Mucosa of gallbladder (tissue), 1 donor: ENCODE measurements around the gene LPXN. TPM values are rescaled to one million over a fixed set of nuclear protein-coding genes. Genes with fewer than 3 reads are reported as not detected.
"Not testable (repeated sequence)": the region's sequence is repeated elsewhere in the genome, so short reads cannot be mapped to it uniquely, and the experiment has no call there.

Experiments
- DNase-seq: peaks from one replicate; pipeline ENCODE4 v3.0.0-alpha.2; 2020; ENCODE audit warnings: low spot score
- total RNA-seq: library from RNA; stranded (reverse); gene quantifications from one replicate; pipeline ENCODE4 v1.2.1, GENCODE V29; 2021
- donor health status: DM: no; HTN: no; CAD: no.

LPXN gene
- total RNA-seq, 1 donor from 2014 or later = 11.8 TPM

DNA sequence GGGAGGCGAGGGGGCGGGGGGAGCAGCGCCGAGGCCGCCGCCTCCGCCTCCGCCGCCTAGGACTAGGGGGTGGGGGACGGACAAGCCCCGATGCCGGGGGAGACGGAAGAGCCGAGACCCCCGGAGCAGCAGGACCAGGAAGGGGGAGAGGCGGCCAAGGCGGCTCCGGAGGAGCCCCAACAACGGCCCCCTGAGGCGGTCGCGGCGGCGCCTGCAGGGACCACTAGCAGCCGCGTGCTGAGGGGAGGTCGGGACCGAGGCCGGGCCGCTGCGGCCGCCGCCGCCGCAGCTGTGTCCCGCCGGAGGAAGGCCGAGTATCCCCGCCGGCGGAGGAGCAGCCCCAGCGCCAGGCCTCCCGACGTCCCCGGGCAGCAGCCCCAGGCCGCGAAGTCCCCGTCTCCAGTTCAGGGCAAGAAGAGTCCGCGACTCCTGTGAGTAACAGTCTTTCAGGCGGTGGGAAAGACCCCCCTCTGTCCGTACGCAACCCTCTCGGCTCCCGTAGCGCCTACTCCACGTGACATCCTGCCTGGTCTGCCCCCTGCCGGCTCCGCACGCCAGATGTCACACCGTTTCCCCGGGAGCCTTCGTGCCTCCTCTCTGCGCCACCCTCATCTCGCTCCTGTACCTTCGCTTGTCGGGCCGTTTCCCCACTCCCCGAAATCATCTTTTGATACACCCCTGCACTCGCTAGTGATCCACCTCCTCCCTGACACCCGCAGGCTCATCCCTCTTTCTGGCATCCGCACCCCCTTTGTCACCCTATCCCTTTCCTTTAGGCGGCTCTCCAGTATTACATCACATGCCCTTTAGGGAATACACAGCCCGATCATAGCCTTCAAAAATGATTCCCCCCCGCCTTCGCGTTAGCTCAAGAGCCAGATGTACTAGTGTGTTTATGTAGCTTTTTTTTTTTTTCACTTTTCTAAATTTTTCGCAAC lies 3.8 kb upstream of the LPXN start:
- DNase-seq = peak; percentile 93

DNA sequence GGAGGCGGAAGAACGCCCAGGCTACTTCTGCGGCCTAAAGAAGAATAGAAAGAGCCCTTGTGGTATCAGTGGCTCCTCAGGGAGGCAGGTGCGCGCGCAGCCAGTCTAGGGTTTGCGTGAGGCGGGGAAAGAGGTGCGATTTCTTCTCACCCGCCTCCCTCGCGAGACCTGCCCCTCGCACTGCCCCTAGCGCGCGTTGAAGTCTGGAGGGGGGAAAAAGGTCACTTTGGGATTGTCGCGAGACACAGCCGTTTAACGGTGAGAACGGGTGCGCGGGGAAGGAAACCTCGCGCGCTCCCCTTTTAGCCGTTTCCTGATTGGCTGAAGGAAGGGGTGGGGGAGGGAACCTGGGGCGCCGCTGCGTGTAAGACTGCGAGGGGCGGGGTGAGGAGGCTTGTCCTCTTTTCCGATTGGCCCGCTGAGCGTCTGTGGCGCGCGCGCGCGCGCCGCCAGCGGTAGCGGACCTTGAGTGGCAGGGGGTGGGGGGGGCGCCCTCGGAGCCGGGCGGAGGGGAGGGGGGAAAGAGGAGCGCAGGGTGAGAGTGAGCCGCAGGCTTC lies 3.1 kb upstream of the LPXN start, which contains the start of gene ZFP91:
ZFP91 (plus strand) TSS at position 429 of the 557 bp plus-strand sequence. CDS start 219 bp downstream, outside the sequence.
- DNase-seq = peak; percentile 98

DNA sequence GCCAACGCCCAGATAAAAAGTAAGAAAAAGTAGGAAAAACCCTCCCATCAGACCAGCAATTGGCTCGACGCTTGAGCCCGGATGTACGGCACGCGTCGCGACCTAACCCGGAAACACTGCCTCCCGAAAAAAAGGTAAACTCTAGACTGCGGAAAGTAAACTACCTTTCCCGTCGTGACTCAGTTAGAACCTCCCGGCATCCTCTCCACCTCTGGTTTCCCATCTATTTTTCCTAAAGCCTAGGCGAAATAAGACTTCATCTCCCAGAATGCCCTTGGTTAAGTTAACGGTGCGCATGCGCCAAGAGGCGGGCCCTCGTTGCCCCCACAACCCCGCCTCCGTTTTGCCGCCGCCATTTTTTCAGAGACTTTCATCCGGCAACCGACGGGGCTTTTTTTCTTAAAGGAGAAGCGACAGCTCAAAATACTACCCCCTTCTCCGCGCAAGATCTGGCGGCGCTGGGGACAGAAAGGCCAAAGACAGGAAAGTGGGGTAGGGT lies 2.5 kb upstream of the LPXN start:
- peak; percentile 97 for DNase-seq

DNA sequence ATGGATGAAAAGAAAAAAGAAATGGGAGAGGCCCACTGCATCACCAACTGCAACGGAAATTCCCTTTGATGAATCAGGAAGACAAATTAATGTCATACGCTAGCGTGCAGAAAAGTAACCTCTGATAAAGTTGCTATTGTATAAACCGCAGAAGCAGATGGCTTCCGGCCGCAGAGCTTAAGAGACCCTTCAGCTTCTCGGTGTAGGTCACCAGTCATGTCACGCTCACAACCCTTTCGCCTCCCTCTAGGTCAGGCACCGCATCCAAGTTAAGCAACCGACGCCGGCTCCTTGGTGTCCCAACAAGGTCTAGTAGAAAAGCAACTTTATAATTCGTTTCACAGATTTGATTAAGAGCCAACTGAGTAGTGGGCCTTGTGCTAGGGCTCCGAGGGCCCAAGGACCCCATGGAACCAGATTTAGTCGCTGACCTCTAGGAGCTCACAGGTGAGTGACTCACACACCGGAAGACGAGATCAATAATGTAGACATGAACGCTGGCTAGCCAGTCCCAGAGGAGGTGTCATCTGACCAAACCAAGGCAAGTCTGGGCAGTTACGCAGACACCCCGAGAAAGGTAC lies 2.0 kb upstream of the LPXN start:
- peak; percentile 50 for DNase-seq

DNA sequence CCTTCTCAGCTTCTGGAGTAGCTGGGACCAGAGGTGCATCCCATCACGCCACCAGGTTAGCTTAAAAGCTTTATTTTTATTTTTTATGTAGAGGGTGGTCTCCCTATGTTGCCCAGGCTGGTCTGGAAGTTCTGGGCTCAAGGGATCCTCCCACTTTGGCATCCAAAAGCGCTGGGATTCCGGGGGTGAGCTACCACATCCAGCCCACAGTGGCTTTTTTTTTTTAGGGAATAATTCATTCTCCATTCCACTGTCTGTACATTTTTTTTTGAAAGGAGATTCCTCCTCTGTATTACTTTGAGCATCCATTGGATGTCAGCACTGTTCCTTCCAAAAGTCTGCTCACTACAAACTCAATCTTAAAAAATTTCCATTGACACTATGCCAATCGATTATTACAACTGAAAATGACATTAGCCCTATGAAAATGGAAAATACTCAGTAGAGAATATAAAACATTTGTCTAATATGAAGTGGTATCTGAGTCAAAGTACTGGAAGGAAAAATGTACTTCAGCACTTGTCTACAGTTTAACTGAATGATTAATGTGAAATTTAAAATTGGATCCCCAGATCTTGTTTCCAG lies 1.3 kb upstream of the LPXN start:
- DNase-seq = no peak

DNA sequence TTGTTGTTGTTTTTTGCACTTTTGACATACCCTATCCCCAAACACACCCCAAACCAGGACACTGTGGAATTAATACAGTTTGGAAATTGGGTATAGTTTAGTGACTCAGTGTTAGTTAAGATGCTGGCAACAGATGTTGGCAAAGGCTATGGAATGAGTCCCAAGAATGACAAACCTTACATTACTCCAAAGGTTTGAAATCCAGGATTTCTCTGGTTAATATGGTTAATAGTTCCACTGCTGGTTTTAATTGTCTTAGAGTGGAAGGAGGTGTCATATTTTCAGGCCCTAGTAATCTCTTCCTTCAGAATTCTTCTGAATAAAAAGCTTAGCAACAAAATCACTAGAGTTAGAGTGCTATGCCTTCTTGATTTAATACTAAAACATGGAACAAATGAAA lies 775 bp downstream of the LPXN start:
- DNase-seq = no peak

DNA sequence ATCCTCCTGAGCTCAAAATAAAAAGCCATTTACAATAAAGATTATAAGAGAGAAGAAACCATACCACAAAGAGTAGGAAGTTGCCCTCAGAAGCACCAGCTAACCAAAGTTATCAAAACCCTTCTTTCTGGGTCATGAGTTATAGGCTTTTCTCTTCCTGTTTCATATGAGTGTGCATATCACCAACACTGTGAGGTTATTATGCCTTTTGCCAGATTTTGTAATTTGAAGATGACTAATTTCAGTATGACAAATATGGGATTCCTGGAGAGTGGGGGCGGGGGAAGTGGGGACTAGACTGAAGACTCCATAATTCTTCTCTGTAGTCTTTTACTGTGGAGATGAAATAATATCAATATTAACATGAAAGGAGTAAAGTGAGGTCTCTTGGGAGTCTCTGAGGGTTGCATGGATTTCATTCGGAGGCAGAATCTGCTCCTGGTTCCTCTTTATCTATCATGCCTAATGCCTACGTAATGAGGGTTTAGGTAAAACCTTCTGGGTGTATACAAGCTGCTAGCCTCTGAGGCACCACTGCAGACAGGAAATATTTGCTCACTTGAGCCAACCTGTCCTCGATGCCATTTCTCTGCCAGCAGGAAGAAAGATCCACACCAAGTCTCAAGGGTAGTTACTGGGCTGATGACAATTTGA lies 2.1 kb downstream of the LPXN start:
- no peak for DNase-seq

DNA sequence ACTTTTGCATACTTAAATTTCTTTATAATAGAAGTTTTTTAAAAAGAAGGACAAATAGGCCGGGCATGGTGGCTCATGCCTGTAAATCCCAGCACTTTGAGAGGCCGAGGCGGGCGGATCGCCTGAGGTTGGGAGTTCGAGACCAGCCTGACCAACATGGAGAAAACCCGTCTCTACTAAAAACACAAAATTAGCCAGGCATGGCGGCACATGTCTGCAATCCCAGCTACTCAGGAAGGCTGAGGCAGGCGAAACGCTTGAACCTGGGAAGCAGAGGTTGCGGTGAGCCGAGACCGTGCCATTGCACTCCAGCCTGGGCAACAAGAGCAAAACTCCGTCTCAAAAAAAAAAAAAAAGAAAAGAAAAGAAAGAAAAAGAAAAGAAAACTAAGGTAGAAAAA lies 2.8 kb downstream of the LPXN start:
- DNase-seq = not testable (repeated sequence)

DNA sequence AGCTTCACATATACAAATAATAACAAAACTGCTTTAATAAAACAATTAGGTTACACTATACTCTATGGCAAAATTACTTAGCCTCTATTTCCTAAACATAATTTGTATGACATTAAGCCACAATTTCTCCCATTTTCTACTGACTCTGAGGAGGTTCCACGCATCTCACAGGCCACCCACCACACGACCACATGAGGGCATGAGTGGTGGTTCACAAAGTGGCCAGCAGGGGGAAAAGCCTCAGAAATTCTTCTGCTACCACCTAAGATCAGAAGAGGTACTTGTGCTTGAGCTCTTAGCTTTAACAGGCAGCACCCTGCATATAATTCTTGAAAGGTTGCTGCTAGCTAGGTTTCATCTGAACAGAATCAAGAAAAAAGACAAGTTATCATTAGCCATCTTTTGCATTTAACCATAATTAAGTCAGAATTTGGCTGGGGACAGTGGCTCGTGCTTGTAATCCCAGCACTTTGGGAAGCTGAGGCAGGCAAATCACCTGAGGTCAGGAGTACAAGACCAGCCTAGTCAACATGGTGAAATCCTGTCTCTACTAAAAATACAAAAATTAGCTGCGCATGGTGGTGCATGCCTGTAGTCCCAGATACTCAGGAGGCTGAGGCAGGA lies 7.7 kb downstream of the LPXN start:
- DNase-seq = peak; percentile 63

DNA sequence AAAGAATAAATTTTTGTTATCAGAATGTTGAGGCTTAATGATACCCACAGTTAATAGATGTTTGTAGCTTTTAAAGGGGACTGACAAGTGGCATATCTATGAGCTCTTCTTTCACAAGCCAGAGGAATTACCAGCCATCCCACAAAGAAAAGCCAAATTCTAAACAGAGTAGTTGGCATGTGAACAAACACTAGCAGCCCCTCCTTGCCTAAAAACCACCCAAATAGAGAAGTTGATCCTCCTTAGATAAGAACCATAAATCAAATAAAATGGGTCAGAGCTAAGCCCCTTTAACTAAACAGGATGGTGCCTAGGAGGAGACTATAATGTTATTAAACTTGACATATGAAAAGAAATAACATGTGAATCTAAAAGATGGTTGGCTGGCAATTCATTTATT lies 11.4 kb downstream of the LPXN start:
- DNase-seq = no peak

DNA sequence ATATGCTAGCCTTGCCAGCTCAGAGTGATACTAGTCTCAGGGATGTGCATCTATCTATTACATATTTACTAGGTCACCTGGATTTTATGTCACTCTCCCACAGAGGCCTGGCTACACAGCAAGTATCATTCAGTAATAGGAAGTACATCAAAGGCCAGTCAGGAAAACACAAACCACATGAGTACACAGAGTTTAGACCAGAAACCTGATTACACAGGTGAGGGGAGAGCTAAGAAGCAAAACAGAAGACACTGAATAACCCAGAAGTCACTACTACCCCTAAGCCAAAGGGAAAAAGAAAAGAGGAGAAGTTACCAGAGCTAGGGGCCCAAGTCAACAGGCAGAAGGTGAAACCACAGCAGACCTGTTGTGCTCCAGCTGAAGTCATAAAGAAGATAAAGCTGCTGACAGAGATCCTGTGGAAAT lies 13.3 kb downstream of the LPXN start:
- DNase-seq = no peak

DNA sequence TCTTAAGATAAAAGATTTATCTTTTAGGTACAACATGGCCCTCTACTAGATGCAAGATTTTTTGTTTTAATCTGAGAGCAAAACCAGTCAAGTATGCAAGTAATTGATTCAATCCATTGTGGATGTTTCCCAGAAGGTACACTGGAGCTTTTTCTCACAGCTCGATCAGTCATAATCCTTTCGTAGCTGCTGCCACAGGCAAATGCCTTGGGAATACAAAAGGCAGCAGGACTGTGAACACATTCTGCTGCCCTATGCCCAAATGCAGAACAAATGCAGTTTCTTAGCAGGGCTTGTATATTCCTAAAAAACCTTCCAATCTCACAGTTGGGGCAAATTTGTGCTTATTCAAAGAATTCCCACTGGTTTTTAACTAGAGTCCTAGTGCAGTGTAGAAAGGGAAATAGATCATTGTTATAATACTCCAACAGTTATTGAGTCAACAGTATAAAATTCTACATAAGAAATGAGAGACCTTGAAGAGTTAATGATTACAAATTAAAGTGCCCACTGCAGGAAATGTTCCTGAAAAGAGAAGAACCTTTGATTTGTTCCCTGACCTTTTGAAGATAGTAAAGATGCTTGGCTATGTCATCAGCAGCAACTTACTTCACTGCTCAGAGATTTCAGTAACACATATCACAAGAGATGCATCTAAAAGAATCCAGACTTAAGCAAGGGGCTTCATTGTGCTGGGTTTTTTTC lies 14.1 kb downstream of the LPXN start:
- no peak for DNase-seq

DNA sequence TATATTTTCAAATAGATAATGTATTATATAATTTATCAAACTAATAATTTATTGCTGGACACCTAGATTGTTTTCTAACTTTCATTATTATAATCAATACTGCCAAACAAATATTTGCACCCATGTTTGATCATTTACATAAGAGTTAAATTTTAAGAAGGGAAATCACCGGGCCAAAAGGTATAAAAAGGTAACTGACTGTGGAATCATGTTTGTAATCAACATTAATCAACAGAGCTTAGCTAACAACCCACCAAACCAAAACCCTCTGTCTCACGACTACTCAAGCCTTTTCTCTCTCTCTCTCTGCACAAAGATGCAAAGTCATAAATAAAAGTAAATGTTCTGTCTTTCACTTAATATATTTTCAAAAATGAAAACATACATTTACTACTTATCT lies 14.8 kb downstream of the LPXN start:
- no peak for DNase-seq

DNA sequence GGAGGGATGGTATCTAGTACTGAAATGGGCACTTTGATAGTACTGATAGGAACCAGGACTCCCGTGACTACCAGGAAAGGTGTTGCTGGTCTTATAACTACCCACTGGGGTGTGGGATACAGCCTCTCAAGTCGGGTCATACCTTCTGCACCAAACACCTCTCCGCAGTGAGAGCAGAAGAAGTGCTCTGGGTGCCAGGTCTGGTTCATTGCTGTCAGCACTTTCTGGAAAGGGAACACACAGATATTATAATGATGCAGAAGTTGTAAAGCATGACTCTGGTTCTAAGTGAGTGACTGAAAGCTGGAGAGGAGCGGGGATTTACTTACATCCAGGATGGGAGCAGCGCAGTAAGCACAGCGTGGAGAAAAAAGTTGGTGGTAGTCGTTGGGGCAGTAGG lies 26.0 kb downstream of the LPXN start:
- no peak for DNase-seq

DNA sequence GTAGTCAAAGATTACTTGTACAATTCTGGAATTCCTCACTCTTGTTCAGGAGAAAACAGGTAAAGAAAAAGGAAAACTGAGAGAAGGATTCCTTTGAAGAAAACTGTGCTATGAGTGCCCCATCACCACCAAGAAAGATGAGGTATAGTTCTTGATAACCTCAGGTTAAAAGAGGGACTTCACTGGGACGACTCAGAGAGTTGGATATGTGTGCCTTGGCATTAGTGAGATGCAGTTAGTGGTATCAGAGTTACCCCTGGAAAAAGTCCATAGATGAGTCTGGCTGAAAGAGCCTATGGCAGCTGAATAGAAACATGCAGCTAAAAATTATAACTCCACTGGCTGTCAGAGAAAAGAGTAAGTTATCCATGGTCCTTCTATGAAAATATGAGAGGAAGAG lies 28.8 kb downstream of the LPXN start:
- DNase-seq = no peak

DNA sequence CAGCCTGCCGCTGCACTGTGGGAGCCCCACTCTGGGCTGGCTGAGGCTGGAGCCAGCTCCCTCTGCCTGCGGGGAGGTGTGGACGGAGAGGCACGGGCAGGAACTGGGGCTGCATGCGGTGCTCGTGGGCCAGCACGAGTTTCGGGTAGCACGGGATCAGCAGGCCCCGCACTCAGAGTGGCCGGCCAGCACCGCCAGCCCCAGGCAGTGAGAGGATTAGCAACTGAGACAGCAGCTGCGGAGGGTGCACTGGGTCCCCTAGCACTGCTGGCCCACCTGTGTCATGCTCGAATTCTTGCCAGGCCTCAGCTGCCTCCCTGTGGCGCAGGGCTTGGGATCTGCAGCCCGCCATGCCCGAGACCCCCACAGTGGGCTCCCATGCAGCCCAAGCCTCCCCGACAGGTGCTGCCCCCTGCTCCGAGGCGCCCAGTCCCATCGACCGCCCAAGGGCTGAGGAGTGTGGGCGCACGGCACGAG lies 43.8 kb downstream of the LPXN start:
- DNase-seq = no peak

DNA sequence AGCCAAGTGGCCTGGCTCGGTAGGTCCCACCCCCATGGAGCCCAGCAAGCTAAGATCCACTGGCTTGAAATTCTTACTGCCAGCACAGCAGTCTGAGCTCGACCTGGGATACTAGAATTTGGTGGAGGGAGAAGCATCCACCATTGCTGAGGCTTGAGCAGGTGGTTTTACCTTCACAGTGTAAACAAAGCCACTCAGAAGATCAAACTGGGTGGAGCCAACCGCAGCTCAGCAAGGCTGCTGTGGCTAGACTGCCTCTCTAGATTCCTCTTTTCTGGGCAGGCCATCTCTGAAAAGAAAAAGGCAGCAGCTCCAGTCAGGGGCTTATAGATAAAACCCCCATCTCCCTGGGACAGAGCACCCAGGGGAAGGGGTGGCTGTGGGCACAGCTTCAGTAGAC lies 45.4 kb downstream of the LPXN start:
- DNase-seq = no peak

DNA sequence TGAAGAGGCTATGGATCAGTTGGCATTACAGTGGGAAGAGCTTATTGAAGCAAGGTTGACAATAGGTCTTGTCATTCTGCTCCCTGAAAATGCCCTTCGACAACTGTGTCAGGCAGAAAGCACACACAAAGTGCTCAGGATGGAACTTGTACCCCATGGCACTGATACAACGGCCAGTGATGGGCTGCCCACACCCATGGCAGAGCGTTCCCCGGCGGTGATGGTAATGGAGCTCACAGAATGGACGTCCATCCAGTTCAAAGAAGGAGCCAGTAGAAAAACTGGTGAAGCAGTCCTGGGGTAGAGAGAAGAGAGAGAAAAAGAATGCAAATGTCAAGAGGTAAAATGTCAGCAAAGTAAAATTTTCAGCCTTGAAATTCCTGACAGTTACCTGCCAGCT lies 48.2 kb downstream of the LPXN start:
- DNase-seq = no peak

DNA sequence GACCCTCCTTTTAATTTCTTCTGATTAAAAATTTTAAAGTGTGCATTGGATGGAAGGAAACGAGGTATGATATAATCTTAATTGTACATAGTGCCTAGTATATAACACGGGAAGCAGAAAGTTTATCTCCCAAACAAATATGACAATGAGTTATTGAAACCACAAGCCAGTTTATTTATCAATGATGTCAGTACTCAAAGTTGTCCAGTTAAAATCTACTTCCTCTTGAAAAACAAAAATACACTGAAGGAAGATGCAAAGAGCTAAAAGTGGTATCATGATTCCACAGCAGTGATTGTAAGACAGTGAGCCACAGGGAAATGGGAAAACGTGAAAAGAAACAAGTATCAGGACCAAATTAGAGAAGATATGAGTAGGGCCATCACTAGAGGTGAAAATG lies 48.9 kb downstream of the LPXN start:
- DNase-seq = no peak

DNA sequence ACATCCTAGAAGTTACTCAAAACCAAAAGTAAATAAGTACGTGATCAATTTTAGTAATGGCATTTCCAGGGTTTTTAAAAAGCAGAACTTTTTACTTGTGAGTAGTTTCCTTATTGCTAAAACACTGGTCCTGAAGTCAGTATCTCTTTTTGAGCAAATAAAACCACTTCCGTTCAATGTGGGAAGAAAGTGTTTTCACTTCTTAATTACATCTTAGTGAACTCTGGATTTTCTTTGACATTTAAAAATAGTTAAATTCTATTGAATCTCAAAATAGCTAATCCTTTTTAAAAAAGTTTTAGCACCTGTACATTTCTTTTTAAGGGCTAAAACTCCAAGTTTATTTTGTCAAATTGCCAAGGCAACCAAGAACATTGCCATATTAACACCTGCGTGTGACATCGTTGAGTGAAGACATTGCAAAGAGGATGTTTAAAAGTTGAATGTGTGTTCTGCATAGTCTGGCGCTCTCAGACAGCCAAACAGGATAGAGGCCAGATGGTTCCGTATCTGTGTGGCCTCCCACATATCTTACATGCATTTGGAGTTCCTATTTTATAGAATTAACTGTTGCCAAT lies 50.5 kb downstream of the LPXN start:
- DNase-seq = no peak
